Measurements from ENCODE around the gene ZDHHC24.

DNA sequence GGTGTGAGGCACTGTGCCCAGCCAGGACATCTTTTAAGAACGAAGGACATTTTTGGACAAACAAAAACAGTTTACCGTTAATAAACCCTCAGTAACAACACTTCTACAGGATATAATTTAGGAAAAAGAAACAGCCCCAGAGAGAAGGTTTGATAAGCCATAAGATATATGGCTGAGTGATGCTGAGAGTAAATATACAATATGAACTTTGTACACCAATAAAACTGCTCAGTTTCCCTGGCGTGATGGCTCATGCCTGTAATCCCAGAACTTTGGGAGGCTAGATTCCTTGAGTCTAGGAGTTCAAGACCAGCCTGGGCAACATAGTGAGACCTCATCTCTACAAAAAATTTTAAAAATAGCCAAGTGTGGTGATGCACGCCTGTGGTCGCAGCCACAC is 47.3 kb downstream of the ZDHHC24 start:
- TF ChIP-seq, protein P1, sequence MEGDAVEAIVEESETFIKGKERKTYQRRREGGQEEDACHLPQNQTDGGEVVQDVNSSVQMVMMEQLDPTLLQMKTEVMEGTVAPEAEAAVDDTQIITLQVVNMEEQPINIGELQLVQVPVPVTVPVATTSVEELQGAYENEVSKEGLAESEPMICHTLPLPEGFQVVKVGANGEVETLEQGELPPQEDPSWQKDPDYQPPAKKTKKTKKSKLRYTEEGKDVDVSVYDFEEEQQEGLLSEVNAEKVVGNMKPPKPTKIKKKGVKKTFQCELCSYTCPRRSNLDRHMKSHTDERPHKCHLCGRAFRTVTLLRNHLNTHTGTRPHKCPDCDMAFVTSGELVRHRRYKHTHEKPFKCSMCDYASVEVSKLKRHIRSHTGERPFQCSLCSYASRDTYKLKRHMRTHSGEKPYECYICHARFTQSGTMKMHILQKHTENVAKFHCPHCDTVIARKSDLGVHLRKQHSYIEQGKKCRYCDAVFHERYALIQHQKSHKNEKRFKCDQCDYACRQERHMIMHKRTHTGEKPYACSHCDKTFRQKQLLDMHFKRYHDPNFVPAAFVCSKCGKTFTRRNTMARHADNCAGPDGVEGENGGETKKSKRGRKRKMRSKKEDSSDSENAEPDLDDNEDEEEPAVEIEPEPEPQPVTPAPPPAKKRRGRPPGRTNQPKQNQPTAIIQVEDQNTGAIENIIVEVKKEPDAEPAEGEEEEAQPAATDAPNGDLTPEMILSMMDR (IDR thresholded peaks at IDR 0.05), result no peak
- no peak for TF ChIP-seq POLR2A (IDR thresholded peaks at IDR 0.05)
- no peak for TF ChIP-seq POLR2AphosphoS5 (IDR thresholded peaks at IDR 0.05)

All from prostate gland (tissue), 2 donors.